GM18502 (cell line): ENCODE results near the gene SPATA1.
A peak's percentile ranks its signal among the peaks of the same experiment; 100 is the strongest.

Experiments used
- ATAC-seq: cut with Tn5 transposase; IDR thresholded peaks from one replicate; pipeline ENCODE4 v1.9.1; 2021; ENCODE audit warnings: mild to moderate bottlenecking; ENCODE audit not compliant: unreplicated experiment, poor library complexity

Gene SPATA1, protein sequence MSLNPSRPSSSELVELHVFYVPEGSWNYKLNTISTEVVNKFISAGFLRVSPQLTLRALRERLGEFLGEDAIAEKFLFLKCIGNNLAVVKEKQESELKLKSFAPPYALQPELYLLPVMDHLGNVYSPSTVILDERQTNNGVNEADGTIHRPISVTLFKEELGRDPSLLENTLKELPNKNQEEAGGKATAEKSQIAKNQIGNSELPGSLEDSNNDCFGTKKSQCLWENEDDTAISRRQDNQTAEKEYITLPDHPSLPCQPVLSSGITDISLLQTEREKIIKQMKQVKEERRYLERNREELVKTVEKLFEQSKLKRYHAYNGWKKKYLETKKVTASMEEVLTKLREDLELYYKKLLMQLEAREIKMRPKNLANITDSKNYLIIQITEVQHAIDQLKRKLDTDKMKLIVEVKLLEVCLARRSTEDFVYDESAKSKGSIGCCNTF

DNA sequence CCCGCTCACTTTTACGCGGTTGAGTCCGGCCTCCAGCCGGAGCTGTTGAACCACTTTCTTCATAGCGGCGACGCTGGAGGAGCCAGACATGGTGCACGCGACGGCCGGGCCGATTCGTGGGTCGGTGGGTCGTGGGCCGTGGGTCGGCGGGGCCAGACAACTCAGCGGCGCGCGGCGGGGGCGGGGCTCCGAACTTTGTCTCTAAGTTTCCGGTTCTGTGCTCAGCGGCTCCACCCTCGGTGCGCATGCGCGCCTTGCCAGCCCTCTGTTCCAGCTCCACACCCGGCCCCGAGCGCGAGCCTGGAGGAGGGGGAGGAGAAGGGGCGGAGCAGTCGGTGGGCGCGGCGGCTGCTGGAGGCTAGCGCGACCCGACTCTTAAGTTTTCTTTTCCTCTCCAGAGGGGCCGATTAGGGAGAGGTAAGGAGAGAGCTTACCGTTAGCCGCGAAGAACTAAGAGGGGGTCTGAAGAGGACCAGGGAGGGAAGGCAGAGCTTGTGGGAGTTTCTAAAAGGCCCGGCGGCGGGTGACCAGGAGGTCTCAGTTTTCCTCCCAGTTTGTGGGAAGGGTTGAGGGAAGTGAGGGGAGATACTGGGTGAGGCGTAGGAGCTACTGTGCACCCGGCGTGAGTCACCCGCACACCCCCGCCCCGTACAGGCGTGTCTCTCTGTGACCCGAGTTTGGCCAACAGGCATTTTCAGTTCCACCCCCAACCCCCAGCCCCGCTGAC, at the start of gene SPATA1, which contains the start of gene GNG5:
TSS of gene SPATA1 (plus strand) at position 385 of the 727 bp plus-strand sequence. CDS start 9,974 bp downstream, outside the sequence.
TSS of gene GNG5 (minus strand) at position 580 of the 727 bp plus-strand sequence. CDS start at position 90, 490 bp downstream.
- ATAC-seq, result peak; percentile 87

DNA sequence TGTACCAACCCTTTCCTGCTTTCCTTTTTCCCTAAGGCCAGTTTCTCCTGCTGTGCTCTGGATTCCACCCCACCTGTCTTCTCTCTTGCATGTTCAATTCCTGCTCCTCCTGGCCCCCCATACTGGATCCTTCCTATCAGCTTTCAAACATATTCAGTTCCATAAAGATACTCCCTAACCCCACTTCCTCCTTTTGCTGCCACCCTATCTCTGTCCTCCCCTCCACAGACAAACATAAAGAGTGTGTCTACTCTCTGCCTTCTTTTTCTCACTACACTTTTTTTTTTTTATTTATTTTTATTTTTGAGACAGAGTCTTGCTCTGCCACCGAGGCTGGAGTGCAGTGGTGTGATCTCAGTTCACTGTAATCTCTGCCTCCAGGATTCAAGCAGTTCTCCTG, 44.1 kb upstream of the SPATA1 start:
- ATAC-seq, result no peak

DNA sequence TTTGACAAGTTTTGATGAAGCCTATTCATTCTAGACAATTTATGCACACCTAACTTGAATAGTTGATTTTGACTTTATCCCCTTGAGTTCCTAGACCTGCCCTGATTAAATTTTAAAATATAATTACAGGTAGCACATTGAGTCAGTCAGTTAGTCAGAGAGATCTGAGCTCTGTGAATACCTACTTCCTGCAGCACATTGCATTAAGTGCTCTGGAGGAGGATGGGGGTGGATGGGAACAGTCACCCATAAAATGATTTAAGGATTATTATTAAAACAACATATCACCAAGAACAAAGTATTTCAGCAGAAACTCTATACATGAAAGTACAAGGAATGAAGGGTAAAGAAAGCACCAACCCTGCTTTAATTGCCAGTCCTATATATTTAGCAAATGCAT, 38.9 kb upstream of the SPATA1 start:
- no peak for ATAC-seq

DNA sequence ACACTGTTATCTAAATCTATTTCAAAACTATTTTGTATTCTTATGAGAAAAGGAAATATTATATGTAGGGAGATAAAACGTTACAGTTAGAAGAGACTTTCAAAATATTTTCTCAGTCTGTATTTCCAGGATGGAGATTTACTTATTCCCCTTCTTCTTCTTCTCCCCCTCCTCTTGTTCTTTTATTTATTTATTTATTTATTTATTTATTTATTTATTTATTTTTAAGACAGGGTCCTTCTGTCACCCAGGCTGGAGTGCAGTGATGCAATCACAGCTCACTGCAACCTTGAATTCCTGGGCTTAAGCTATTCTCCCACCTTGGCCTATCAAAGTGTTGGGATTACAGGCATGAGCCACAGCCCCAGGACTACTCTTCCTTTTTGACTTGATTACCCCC, 30.0 kb upstream of the SPATA1 start:
- ATAC-seq, result no peak

DNA sequence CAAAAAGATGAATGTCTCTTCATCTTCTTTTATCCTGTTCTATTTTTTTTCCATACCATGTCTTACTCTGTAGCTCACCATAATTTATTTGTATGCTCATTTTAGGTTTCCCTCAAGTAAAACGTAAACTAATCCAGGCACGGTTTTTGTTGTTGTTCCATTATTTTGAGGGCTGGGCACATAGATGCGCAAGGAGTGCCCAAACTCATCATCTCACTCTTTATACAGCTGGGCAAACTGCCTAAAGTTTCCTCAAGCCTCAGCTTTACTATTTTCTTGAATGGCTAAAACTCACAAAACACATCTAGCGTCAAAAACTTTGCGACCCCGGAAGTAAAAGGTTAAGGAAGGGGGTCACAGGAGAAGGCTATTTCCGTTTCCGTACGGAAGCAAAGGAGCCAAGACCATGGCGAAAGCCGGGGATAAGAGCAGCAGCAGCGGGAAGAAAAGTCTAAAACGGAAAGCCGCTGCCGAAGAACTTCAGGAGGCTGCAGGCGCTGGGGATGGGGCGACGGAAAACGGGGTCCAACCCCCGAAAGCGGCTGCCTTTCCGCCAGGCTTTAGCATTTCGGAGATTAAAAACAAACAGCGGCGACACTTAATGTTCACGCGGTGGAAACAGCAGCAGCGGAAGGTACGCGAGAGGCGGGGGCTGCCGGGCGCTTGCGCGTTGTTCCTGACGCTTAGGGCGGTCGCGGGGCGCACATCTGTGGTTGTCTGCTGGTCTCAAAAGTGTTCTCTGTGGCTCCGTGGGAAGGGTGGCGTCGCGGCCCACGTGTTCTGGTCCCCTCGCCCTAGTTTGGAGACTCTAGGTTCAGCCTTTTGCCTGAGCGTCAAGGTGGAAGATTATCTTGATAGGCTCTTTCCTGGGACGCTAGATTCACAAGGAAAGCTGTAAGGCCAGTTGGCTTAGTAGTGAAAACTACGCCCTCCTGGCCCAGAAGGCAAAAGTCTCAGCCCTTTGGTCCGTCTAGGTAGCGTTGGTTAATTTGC, 27.0 kb upstream of the SPATA1 start, which contains the start of gene RPF1:
TSS of gene RPF1 (plus strand) at position 391 of the 993 bp plus-strand sequence. CDS start at position 407, 16 bp downstream.
- peak; percentile 98 for ATAC-seq

DNA sequence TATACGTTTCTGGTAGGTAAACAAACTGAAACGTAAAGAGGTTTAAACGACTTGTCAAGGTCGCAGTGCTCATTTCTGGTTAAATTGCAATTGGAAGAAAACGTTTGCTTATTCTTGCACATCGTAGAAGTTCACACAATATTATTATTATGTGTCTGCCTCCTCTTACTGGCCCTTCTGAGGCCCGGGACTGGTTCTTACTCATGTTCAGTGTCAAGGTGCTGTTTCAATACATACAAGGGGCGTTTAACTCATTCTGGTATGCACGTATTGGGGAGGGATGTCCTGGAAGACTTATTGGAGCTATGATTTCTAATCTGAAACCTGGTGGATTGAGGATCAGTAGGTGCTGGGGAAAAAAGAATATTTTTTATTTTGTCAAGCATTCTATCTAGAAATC, 26.2 kb upstream of the SPATA1 start:
- ATAC-seq, result peak; percentile 26

DNA sequence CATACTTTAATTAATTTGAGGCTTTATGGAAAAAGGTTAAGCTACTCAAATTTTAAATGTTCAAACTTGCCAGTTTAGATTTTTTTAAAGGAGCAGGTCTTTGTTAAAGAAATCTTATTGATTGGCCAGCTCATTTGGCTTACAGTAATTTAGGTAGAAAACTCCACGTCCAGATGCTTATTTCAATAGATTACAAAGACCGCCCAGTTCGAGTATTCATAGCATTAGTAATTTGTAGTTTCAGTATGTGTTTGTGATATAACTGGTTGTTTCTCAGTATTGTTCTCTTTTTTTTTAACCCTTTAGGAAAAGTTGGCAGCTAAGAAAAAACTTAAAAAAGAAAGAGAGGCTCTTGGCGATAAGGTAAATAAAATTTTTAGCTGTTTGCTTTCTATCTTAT, 25.5 kb upstream of the SPATA1 start:
- ATAC-seq, result no peak

DNA sequence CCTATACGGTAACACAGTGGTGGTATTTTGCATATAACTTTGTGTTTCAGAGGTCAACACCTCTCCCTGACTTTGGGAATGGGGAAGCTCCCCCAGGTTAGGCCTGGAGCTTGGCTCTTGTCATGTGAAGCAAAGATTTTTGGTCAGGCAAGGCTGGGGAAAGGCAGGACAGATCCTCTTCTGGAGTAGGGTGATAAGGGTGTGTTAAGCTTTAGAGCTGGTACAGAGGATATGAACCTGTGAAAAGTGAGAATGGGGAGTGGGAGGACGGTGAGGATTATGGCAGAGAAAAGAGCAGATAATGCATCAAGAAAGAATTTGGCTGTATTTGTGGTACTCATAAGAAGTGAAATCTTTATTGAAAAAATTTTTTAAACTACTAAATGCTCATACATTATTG, 24.9 kb upstream of the SPATA1 start:
- no peak for ATAC-seq

DNA sequence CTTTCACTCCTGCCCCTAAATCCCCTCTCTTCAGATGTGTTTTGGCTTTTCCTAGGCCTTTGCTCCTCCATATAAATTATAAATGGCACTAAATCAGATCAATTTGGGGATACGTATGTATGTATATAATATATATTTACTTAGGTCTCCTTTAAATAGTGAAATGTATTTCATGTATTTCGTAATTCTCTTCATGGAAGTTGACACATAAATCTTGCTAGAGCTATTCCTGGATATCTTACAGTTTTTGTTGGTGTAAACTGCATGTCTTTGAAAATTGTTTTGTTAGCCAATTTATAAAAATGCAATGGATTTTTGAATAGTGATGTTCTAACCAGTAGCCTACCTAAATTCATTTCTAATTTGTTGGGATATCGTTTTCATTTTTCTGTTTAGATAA, 18.1 kb upstream of the SPATA1 start:
- ATAC-seq, result no peak

DNA sequence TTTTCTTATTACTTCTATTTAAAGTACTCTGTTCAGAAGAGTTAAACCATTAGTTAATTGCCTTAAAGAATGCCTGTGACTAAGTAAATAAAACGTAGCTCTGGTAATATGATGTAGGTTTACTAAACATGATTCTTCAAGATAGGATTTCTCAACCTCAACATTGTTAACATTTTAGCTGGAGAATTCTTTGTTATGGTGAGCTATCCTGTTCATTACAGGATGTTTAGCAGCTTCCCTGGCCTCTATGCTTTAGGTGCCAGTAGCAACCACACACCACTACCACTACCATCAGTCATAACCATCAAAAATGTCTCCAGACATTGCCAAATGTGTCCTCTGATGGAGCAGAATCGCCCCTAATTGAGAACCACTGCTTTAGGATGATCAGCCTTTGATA, 16.4 kb upstream of the SPATA1 start:
- no peak for ATAC-seq

DNA sequence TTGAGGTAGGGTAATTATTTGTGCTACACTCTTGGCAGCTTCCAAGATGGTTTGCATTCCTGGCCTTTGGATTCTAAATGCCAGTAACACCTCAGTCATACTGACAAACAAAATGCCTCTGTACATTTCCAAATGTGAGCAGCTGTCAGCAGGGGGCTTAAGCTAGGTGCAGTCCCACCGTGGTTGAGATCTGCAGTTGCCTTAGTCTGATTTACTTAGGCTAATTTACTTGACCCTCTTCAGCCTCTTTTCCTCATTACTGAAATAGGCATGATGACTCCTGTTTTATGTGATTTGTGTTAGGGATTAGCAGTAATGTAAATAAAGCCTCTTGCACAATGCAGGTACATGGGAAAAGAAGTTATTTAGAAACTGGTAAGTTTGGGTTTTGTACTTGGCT, 13.5 kb upstream of the SPATA1 start:
- ATAC-seq, result no peak

DNA sequence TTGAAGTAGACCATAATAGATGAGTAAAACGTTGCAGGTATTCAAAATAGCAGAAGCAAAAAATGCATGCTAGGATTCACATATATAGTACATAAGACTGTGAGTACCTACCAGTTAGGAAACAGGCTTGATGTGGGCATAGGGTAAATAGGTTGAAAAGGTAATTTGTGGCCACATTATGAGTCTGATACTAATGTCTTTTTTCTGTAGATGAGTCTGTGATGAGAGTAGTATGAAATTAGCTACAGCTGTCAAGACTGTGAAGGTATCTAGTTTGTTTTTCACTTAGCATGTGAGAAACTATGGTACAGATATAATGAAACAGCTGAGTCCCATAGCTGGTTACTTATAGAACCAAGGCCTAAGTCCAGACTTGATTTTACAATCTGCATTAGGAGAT, 12.4 kb upstream of the SPATA1 start:
- no peak for ATAC-seq

DNA sequence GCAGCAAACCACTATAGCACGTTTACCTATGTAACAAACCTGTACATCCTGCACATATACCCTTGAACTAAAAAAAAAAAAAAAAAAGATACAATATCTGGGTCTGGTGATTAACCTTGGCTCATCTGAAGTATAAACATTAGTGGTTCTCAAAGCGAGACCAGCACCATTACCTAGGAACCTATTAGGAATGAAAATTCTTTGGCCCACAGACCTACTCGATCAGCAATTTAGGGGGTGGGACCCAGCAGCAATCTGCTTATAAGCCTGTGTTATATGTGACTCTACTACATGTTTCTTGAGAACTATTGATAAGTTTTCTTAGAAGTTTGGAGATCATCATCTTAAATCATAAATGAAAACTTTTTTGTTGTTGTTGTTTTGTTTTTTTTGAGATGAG, 9.7 kb upstream of the SPATA1 start:
- no peak for ATAC-seq

DNA sequence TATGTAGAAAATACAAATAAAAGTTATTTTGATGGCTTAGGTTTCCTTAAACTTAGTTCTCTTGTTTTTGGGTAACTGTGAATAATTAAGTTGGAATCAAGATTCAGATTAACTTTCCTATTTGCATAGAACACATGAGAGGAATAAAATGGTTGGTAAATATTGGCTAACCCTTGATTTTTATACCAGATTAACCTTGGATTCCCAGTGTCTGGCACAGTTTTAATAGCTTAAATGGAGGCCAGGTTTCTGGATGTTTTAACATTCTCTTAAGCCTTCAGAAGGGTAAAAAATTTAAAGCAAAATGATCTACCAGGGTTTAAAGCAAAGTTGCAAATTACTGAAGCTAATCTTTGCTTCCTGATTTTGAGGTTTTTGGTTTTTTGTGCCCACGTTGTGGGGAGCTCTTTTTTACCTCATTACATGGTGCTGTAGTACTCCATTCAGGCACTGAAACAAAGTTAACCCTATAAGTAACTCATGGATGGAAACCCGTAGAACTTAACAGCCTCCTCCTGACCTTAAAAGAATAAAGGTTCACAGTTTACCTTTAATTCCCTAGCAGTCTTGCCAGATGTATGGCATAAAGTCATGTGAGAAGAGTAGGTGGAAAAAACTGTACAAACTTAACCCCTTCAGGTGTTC, 8.4 kb upstream of the SPATA1 start:
- ATAC-seq, result no peak

DNA sequence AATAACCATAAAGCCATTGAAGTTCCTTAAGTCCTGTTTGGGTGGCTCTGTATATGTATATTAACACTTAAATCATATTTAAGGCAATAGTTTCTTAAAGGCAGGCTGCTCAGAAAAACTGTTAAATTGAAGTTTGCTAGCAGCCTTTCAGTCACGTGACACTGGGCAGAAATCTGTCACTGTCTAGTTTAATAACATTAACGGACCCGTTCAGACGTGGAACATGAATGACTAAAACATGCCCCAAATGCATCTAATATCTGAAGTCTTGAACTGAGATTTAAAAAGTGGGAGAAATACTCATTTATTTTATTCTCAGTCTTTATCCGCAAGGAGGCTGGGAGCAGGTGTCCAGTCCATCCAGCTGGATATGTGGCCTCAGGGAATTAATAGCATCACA, 3.3 kb upstream of the SPATA1 start:
- no peak for ATAC-seq

DNA sequence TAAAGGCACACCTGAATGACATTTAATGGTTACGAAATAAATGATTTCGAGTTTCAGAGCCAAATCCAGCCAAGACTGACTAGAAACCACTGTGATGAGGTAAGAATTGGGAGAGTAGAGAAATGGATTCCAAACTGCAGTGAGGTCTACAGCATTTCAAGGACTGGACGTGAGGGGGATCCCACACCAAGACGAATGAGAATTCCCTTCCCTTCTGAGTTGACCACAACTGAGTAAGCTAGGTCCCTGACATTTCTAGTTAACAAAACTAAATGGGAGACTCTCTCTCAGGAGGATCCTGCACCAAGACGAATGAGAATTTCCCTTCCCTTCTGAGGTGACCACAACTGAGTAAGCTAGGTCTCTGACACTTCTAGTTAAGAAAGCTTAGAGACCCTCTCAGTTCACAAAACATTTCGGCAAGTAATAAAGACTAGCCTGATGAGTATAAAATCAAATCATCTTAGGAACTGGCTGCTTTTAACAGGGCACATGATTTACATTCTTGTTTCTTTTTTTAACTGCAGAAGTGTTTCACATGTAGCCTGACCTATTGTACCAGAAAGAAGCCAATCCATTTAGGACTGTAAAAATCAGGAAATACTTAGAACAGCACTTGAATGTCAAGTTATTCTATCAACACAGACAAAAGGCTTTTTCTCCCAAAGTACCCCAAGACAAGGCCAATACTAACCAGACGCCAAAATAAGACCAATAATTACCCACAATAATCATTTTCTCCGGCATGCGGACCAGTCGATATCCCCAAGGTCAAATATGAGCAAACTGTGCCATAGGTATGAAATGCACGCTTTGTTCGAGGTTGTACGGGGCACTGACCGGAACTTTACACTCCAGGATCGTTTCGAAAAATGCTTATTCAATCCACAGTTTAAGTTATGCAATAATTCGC, 1.4 kb upstream of the SPATA1 start:
- ATAC-seq, result no peak

DNA sequence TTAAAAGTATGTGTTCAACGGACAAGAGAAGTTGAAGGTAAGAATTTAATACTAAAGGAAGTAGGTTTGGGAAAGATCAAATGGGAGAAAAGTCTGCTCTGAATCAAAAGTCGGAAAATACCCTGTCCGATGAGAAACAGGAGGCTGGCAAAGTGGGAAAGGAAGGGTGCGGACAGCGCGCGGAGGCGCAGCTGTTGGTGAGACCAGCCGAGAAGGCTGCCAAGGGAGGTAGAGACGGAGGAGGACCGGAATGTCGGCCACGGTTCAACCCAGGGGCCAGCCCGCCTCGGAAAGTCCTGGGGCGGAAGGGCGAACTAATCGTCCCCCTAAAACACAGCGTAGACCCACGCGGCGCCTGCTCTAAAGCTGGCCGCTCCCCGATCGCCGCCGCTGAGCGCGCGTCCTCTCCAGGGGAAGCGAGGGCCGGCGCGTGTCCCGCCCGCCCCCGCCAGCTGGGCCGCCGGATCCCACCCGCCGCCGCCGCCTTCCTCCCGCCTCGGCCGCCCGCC, 639 bp upstream of the SPATA1 start:
- ATAC-seq, result peak; percentile 33

DNA sequence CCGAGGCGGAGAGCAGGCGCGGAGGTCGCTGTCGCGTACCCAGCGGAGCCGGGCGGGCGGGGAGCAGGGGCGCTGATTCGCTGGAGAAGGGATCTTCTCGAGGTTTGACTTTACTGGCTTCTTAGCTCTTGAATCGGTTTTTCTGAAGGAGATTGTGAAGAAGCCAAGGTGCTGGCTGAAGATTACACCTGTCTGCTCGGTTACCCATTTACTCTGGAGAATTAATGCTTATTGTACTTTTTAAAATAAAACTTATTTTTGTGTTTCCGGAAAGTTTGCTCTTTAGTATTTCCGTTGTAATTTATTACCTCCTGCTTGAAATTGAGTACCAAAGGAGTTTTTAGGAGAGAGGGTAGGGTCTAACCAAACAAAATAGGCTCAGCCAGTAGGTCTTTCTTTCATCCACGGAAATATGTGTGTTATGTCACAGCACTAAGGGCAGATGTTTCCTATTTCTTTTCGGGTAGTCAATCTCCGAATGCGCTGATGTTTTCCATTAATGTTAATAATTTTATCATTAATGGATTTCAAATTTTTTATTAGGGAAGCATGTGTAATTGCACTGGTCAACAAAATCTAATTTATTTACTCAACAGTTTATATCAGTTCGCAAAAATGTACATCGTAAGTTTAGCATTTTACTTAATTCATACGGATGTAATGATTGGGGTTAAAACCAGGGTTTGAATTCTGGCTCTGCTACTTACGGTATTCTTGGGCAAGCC, 705 bp downstream of the SPATA1 start:
- ATAC-seq, result no peak
